Tibial nerve (tissue), 4 donors: ENCODE results near the gene SAP30L. TPM values are rescaled to one million over a fixed set of nuclear protein-coding genes. Genes with fewer than 3 reads are reported as not detected.

Experiments
- DNase-seq, 2 donors: peaks; one replicate each; pipeline ENCODE4 v3.0.0-alpha.2; 2019; ENCODE audit warnings: low spot score in 2 of 2
- H3K27ac ChIP-seq, 4 donors: fragments of 200-600 bp; sonication (generic) in 3 of 4; one replicate each; pipeline ENCODE4 v1.5.1; 2017 to 2019; ENCODE audit warnings: mild to moderate bottlenecking in 1 of 4
- H3K27me3 ChIP-seq, 2 donors: fragments of 200-600 bp; sonication (generic) in 1 of 2; one replicate each; pipeline versions ENCODE4 v1.5.1 to v1.6.0; 2017 to 2019
- H3K36me3 ChIP-seq, 3 donors: fragments of 200-600 bp; sonication (generic); one replicate each; pipeline ENCODE4 v1.5.1; 2018 to 2019
- H3K4me1 ChIP-seq, 4 donors: fragments of 200-600 bp; sonication (generic) in 3 of 4; one replicate each; pipeline ENCODE4 v1.5.1; 2017 to 2019
- H3K4me3 ChIP-seq, 4 donors: fragments of 200-600 bp; sonication (generic) in 3 of 4; one replicate each; pipeline ENCODE4 v1.5.1; 2017 to 2019; ENCODE audit warnings: mild to moderate bottlenecking in 1 of 4, moderate library complexity in 1 of 4
- H3K9me3 ChIP-seq, 4 donors: fragments of 200-600 bp; sonication (generic) in 3 of 4; one replicate each; pipeline ENCODE4 v1.5.1; 2017 to 2019
- CTCF ChIP-seq, 5 experiments: fragments of 200-600 bp in 3 of 5; fragments of 450-650 bp in 2 of 5; sonication (generic) in 3 of 5; IDR thresholded peaks; one replicate each; pipeline ENCODE4 v1.5.1; 2016 to 2019; ENCODE audit warnings: antibody characterized with exemption in 5 of 5, mild to moderate bottlenecking in 3 of 5, moderate library complexity in 2 of 5
- EP300 ChIP-seq, 2 donors: sonication (generic); formaldehyde crosslinking; IDR thresholded peaks; one replicate each; pipeline ENCODE4 v1.6.1; 2017; ENCODE audit warnings: antibody characterized with exemption in 2 of 2, mild to moderate bottlenecking in 1 of 2
- POLR2A ChIP-seq, 2 donors: fragments of 450-650 bp; IDR thresholded peaks; one replicate each; pipeline ENCODE4 v1.6.1; 2017; ENCODE audit warnings: antibody characterized with exemption in 2 of 2, mild to moderate bottlenecking in 2 of 2, moderate library complexity in 2 of 2
- WGBS, 2 donors: methylation state at CpG; one replicate each; pipeline ENCODE4 v1.1.5; 2018; 5-methylcytosine and 5-hydroxymethylcytosine counted together
- total RNA-seq, 4 donors: library from RNA; depleted of rRNA; stranded (reverse); fragments of >200 nt; gene quantifications; one replicate each; pipeline ENCODE4 v1.1.0, GENCODE V29; 2016

The SAP30L gene
- total RNA-seq, 4 donors from 2014 or later: 30.0 to 60.5 (median 38.6) TPM

- WGBS, 2 donors: 86 to 88% methylated on average over 5 of the region's 5 CpGs
- TF ChIP-seq POLR2A (IDR thresholded peaks at IDR 0.05) (no peak), CTCF (IDR thresholded peaks at IDR 0.05) (no peak), EP300 (IDR thresholded peaks at IDR 0.05) (no peak)
- Histone ChIP-seq H3K27ac (no peak overlapping the region), H3K4me3 (no peak overlapping the region), H3K36me3 (peaks cover 0 to 61% (median 0%) of the 10 kb centered on the region in 3 donors), H3K9me3 (peaks cover 0 to 5% (median 0%) of the 10 kb centered on the region in 4 donors), H3K4me1 (no peaks in the 10 kb centered on the region), H3K27me3 (no peaks in the 10 kb centered on the region)
- DNase-seq: no peak
Observed at GRCh38 chr5:154418344-154418820, 27.4 kb upstream of the SAP30L start.

- WGBS, 2 donors: 78 to 80% methylated on average over 7 of the region's 7 CpGs
- H3K27ac ChIP-seq: no peak overlapping the region
- no peak for TF ChIP-seq EP300 (IDR thresholded peaks at IDR 0.05)
- TF ChIP-seq CTCF (IDR thresholded peaks at IDR 0.05): no peak
- H3K9me3 ChIP-seq: peaks cover 0 to 6% (median 0%) of the 10 kb centered on the region in 4 donors
- H3K4me1 ChIP-seq: no peaks in the 10 kb centered on the region
- DNase-seq: no peak
- H3K27me3 ChIP-seq: no peaks in the 10 kb centered on the region
- H3K36me3 ChIP-seq: peaks cover 0 to 53% (median 0%) of the 10 kb centered on the region in 3 donors
- no peak overlapping the region for H3K4me3 ChIP-seq
Observed at GRCh38 chr5:154419236-154419635, 26.6 kb upstream of the SAP30L start.

- Histone ChIP-seq H3K4me1 (no peaks in the 10 kb centered on the region), H3K9me3 (peaks cover 0 to 6% (median 0%) of the 10 kb centered on the region in 4 donors), H3K27me3 (peaks cover 0 to 2% of the 10 kb centered on the region in 2 donors), H3K27ac (no peak overlapping the region), H3K4me3 (no peak overlapping the region), H3K36me3 (peaks cover 0 to 31% (median 0%) of the 10 kb centered on the region in 3 donors)
- no peak for DNase-seq
- WGBS, 2 donors: 63 to 67% methylated on average over 1 of the region's 1 CpG
- TF ChIP-seq POLR2A (IDR thresholded peaks at IDR 0.05) (no peak), CTCF (IDR thresholded peaks at IDR 0.05) (no peak), EP300 (IDR thresholded peaks at IDR 0.05) (no peak)
Observed at GRCh38 chr5:154421868-154422267, 23.9 kb upstream of the SAP30L start.

GRCh38 chr5:154422298-154422697 is 23.5 kb upstream of the SAP30L start:
- DNase-seq: no peak
- peaks cover 0 to 2% of the 10 kb centered on the region in 2 donors for H3K27me3 ChIP-seq
- H3K4me3 ChIP-seq: no peak overlapping the region
- peaks cover 0 to 27% (median 0%) of the 10 kb centered on the region in 3 donors for H3K36me3 ChIP-seq
- WGBS, 2 donors: 79 to 83% methylated on average over 2 of the region's 2 CpGs
- H3K27ac ChIP-seq: no peak overlapping the region
- no peaks in the 10 kb centered on the region for H3K4me1 ChIP-seq
- peaks cover 0 to 6% (median 0%) of the 10 kb centered on the region in 4 donors for H3K9me3 ChIP-seq
- TF ChIP-seq CTCF (IDR thresholded peaks at IDR 0.05) (no peak), POLR2A (IDR thresholded peaks at IDR 0.05) (no peak), EP300 (IDR thresholded peaks at IDR 0.05) (no peak)

- peaks cover 0 to 11% (median 0%) of the 10 kb centered on the region in 3 donors for H3K36me3 ChIP-seq
- 96 to 97% methylated on average over 3 of the region's 3 CpGs for WGBS, 2 donors
- TF ChIP-seq EP300 (IDR thresholded peaks at IDR 0.05): no peak
- DNase-seq: no peak
- peaks cover 0 to 2% of the 10 kb centered on the region in 2 donors for H3K27me3 ChIP-seq
- H3K4me1 ChIP-seq: no peaks in the 10 kb centered on the region
- no peak overlapping the region for H3K4me3 ChIP-seq
- H3K27ac ChIP-seq: no peak overlapping the region
- peaks cover 0 to 3% (median 0%) of the 10 kb centered on the region in 4 donors for H3K9me3 ChIP-seq
Observed at GRCh38 chr5:154428208-154428607, 17.6 kb upstream of the SAP30L start.
